Testis (tissue), 3 donors: ENCODE results near the gene PTPRD. TPM values are rescaled to one million over a fixed set of nuclear protein-coding genes. Genes with fewer than 3 reads are reported as not detected.

ENCODE experiments used
- DNase-seq: peaks from one replicate; pipeline ENCODE4 v3.0.0-alpha.2; 2019
- H3K27ac ChIP-seq, 2 donors: fragments of 200-600 bp; sonication (generic); one replicate each; pipeline ENCODE4 v1.5.1; 2019
- H3K27me3 ChIP-seq: fragments of 200-600 bp; sonication (generic); one replicate; pipeline ENCODE4 v1.5.1; 2019
- H3K36me3 ChIP-seq: fragments of 200-600 bp; sonication (generic); one replicate; pipeline ENCODE4 v1.5.1; 2017; ENCODE audit warnings: low read depth; ENCODE audit errors: missing control alignments
- H3K4me1 ChIP-seq: fragments of 200-600 bp; sonication (generic); one replicate; pipeline ENCODE4 v1.5.1; 2019
- H3K4me3 ChIP-seq, 2 donors: fragments of 200-600 bp; sonication (generic); one replicate each; pipeline ENCODE4 v1.5.1; 2017 to 2019
- H3K9me3 ChIP-seq: fragments of 200-600 bp; sonication (generic); one replicate; pipeline ENCODE4 v1.5.1; 2017
- CTCF ChIP-seq, 3 experiments: fragments of 450-650 bp in 2 of 3; fragments of 200-600 bp in 1 of 3; sonication (generic) in 1 of 3; IDR thresholded peaks; one replicate each; pipeline ENCODE4 v1.5.1; 2016 to 2019; ENCODE audit warnings: antibody characterized with exemption in 3 of 3, mild to moderate bottlenecking in 2 of 3, moderate library complexity in 1 of 3
- POLR2A ChIP-seq: fragments of 450-650 bp; IDR thresholded peaks from one replicate; pipeline ENCODE4 v1.6.1; 2017; ENCODE audit warnings: antibody characterized with exemption, mild to moderate bottlenecking, moderate library complexity
- WGBS, 2 donors: methylation state at CpG; one replicate each; pipeline ENCODE4 v1.1.5; 2018; 5-methylcytosine and 5-hydroxymethylcytosine counted together
- intact Hi-C: fragments of 100-400 bp; cut with DNase I; formaldehyde crosslinking; loops from one replicate; pipeline ENCODE4 v1.15.1; 2023; ENCODE audit warnings: low total_unique reads
- polyA plus RNA-seq: library from polyadenylated mRNA; stranded (reverse); fragments of 350-450 nt; fragmentation: Illumina TruSeq; extraction: RNeasy Lipid Tissue Mini Kit (QIAGEN cat#74804); gene quantifications from one replicate; pipeline ENCODE4 v1.2.3, GENCODE V29; 2014; ENCODE audit warnings: low read depth, low replicate concordance; ENCODE audit not compliant: insufficient read depth
- total RNA-seq, 2 donors: library from RNA; depleted of rRNA; stranded (reverse); fragments of >200 nt; gene quantifications; one replicate each; pipeline ENCODE4 v1.2.3, GENCODE V29; 2016

Gene PTPRD
- total and polyA plus RNA-seq, 3 donors from 2014 or later, result 15.4 to 33.6 (median 32.5) TPM

- DNase-seq, result no peak
- Histone ChIP-seq H3K4me3 (no peak overlapping the region), H3K9me3 (no peaks in the 10 kb centered on the region), H3K27me3 (no peaks in the 10 kb centered on the region), H3K4me1 (no peaks in the 10 kb centered on the region), H3K36me3 (no peaks in the 10 kb centered on the region), H3K27ac (no peak overlapping the region)
- TF ChIP-seq CTCF (IDR thresholded peaks at IDR 0.05) (no peak), POLR2A (no peak)
- intact Hi-C loops, result no loop called here
- 95 to 96% methylated on average over 2 of the region's 2 CpGs for WGBS, 2 donors
Measured at GRCh38 chr9:8622871-8623270, 1989.9 kb downstream of the PTPRD start.

- Histone ChIP-seq H3K27me3 (no peaks in the 10 kb centered on the region), H3K36me3 (no peaks in the 10 kb centered on the region), H3K4me1 (no peaks in the 10 kb centered on the region), H3K27ac (no peak overlapping the region), H3K4me3 (no peak overlapping the region), H3K9me3 (no peaks in the 10 kb centered on the region)
- WGBS, 2 donors, result 90 to 92% methylated on average over 3 of the region's 3 CpGs
- TF ChIP-seq CTCF (IDR thresholded peaks at IDR 0.05) (no peak), POLR2A (no peak)
- DNase-seq, result no peak
- intact Hi-C loops, result no loop called here
Measured at GRCh38 chr9:8622222-8622802, 1990.5 kb downstream of the PTPRD start.

GRCh38 chr9:8621416-8621815 lies 1991.4 kb downstream of the PTPRD start:
- no peak for DNase-seq
- TF ChIP-seq CTCF (IDR thresholded peaks at IDR 0.05), result no peak
- TF ChIP-seq POLR2A, result no peak
- intact Hi-C loops, result no loop called here
- H3K27me3 ChIP-seq, result no peaks in the 10 kb centered on the region
- 69 to 79% methylated on average over 2 of the region's 2 CpGs for WGBS, 2 donors
- no peaks in the 10 kb centered on the region for H3K4me1 ChIP-seq
- H3K4me3 ChIP-seq, result no peak overlapping the region
- no peaks in the 10 kb centered on the region for H3K36me3 ChIP-seq
- H3K27ac ChIP-seq, result no peak overlapping the region
- no peaks in the 10 kb centered on the region for H3K9me3 ChIP-seq

- no peak for DNase-seq
- Histone ChIP-seq H3K9me3 (no peaks in the 10 kb centered on the region), H3K4me1 (no peaks in the 10 kb centered on the region), H3K4me3 (no peak overlapping the region), H3K27ac (no peak overlapping the region), H3K36me3 (no peaks in the 10 kb centered on the region), H3K27me3 (no peaks in the 10 kb centered on the region)
- TF ChIP-seq CTCF (IDR thresholded peaks at IDR 0.05) (no peak), POLR2A (no peak)
- intact Hi-C loops, result no loop called here
- WGBS, 2 donors, result 45 to 56% methylated on average over 2 of the region's 2 CpGs
Measured at GRCh38 chr9:8616414-8616813, 1996.4 kb downstream of the PTPRD start.

- no peak for DNase-seq
- H3K4me3 ChIP-seq, result no peak overlapping the region
- no peaks in the 10 kb centered on the region for H3K27me3 ChIP-seq
- no peak overlapping the region for H3K27ac ChIP-seq
- H3K9me3 ChIP-seq, result no peaks in the 10 kb centered on the region
- no peaks in the 10 kb centered on the region for H3K4me1 ChIP-seq
- H3K36me3 ChIP-seq, result no peaks in the 10 kb centered on the region
- no peak for TF ChIP-seq CTCF (IDR thresholded peaks at IDR 0.05)
- no peak for TF ChIP-seq POLR2A
- intact Hi-C loops, result no loop called here
- WGBS, 2 donors, result 86 to 90% methylated on average over 3 of the region's 3 CpGs
Measured at GRCh38 chr9:8614926-8615440, 1997.8 kb downstream of the PTPRD start.
